SJCRH30 (cell line): ENCODE results near the gene PSMD7. TPM values are rescaled to one million over a fixed set of nuclear protein-coding genes. Genes with fewer than 3 reads are reported as not detected.

ENCODE experiments used
- total RNA-seq: library from RNA; depleted of rRNA; stranded (reverse); fragments of >200 nt; shearing (Covaris generic); gene quantifications from 2 replicates; pipeline ENCODE4 v1.2.3, GENCODE V29; 2014; rRNA removed

Gene PSMD7
- total RNA-seq, 1 experiment from 2014 or later, result 59.8 TPM

Other genes starting within 250 kb of the PSMD7 start
- 0.96 and 1.5 TPM in 2 replicates for gene NPIPB15, start 79.5 kb downstream of the PSMD7 start, total RNA-seq
- not detected in 2 replicates for gene CLEC18B, start 124.7 kb downstream of the PSMD7 start, total RNA-seq